VCaP (cell line): ENCODE results near the gene RPTOR.

Source experiments
- H3K27ac ChIP-seq: fragments of 450-650 bp; 2 replicates; pipeline ENCODE4 v1.5.1; 2017
- CTCF ChIP-seq: fragments of 450-650 bp; conservative IDR thresholded peaks from 2 replicates; pipeline ENCODE4 v1.5.1; 2017; ENCODE audit warnings: mild to moderate bottlenecking, moderate library complexity

The RPTOR gene

GRCh38 chr17:80538484-80538883 lies 6.2 kb upstream of the RPTOR start:
- TF ChIP-seq CTCF = no peak
- H3K27ac ChIP-seq = no peak overlapping the region

GRCh38 chr17:80539022-80539641 lies 5.5 kb upstream of the RPTOR start:
- H3K27ac ChIP-seq = no peak overlapping the region
- no peak for TF ChIP-seq CTCF

- H3K27ac ChIP-seq = peak overlapping the region; percentile 88
- no peak for TF ChIP-seq CTCF
Measured at GRCh38 chr17:80545499-80545826, 825 bp downstream of the RPTOR start.

- TF ChIP-seq CTCF = no peak
- peak overlapping the region; percentile 88; the same call in 1 of the 2 replicates for H3K27ac ChIP-seq
Measured at GRCh38 chr17:80546267-80546666, 1.6 kb downstream of the RPTOR start.

- TF ChIP-seq CTCF = no peak
- H3K27ac ChIP-seq = no peak overlapping the region
Measured at GRCh38 chr17:80552523-80552922, 7.9 kb downstream of the RPTOR start.

- no peak for TF ChIP-seq CTCF
- no peak overlapping the region for H3K27ac ChIP-seq
Measured at GRCh38 chr17:80555266-80555665, 10.6 kb downstream of the RPTOR start.

GRCh38 chr17:80558046-80558445 lies 13.4 kb downstream of the RPTOR start:
- H3K27ac ChIP-seq = no peak overlapping the region
- TF ChIP-seq CTCF = no peak
